NCI-H2107 (cell line): ENCODE results near the gene CMSS1.

Source experiments
- DNase-seq: peaks from one replicate; lab custom pipeline; 2025; lab: John Stamatoyannopoulos, UW

Gene CMSS1

GRCh38 chr3:99934975-99935797 lies 117.5 kb downstream of the CMSS1 start:
- no peak for DNase-seq

- no peak for DNase-seq
Observed at GRCh38 chr3:99938270-99938911, 120.7 kb downstream of the CMSS1 start.

- DNase-seq, result no peak
Observed at GRCh38 chr3:99939876-99940275, 122.2 kb downstream of the CMSS1 start.

GRCh38 chr3:99940350-99940749 lies 122.7 kb downstream of the CMSS1 start:
- DNase-seq, result no peak

- no peak for DNase-seq
Observed at GRCh38 chr3:99941211-99941610, 123.5 kb downstream of the CMSS1 start.

GRCh38 chr3:99943931-99944761 lies 126.5 kb downstream of the CMSS1 start:
- no peak for DNase-seq

- peak; percentile 38 for DNase-seq
Observed at GRCh38 chr3:99945328-99945995, 127.8 kb downstream of the CMSS1 start.

GRCh38 chr3:99947356-99947755 lies 129.7 kb downstream of the CMSS1 start:
- DNase-seq, result no peak

- DNase-seq, result no peak
Observed at GRCh38 chr3:99948467-99949089, 130.9 kb downstream of the CMSS1 start.

- no peak for DNase-seq
Observed at GRCh38 chr3:99949956-99950670, 132.5 kb downstream of the CMSS1 start.

GRCh38 chr3:99950921-99951320 lies 133.3 kb downstream of the CMSS1 start:
- no peak for DNase-seq

- DNase-seq, result no peak
Observed at GRCh38 chr3:99951701-99952100, 134.0 kb downstream of the CMSS1 start.

- DNase-seq, result no peak
Observed at GRCh38 chr3:99952306-99952705, 134.6 kb downstream of the CMSS1 start.

GRCh38 chr3:99953596-99953995 lies 135.9 kb downstream of the CMSS1 start:
- no peak for DNase-seq

- peak; percentile 3 for DNase-seq
Observed at GRCh38 chr3:99954914-99955644, 137.4 kb downstream of the CMSS1 start.

GRCh38 chr3:99955773-99956562 lies 138.3 kb downstream of the CMSS1 start:
- DNase-seq, result no peak

- DNase-seq, result no peak
Observed at GRCh38 chr3:99957151-99957796, 139.6 kb downstream of the CMSS1 start.

- no peak for DNase-seq
Observed at GRCh38 chr3:99958222-99958912, 140.7 kb downstream of the CMSS1 start.
